Fibroblast of pulmonary artery (primary cell): ENCODE results near the gene TERC.

Source experiments
- DNase-seq: peaks from one replicate; pipeline ENCODE4 v3.0.0-alpha.2; 2010; ENCODE audit warnings: low read depth
- H3K4me3 ChIP-seq: replicated peaks from 2 replicates; pipeline ENCODE4 v1.5.1; 2011; ENCODE audit warnings: low read depth, mild to moderate bottlenecking, control low read depth, low read length, moderate library complexity
- CTCF ChIP-seq: IDR thresholded peaks from 2 replicates; pipeline ENCODE4 v1.5.1; 2011; ENCODE audit warnings: mild to moderate bottlenecking, control low read depth, low read length, inconsistent platforms; ENCODE audit errors: missing control alignments

The TERC gene

GRCh38 chr3:169769287-169770181 is 4.7 kb upstream of the TERC start, which contains the start of gene ACTRT3:
ACTRT3 (minus strand) TSS chr3:169769561; CDS start chr3:169769520, 41 bp downstream.
- H3K4me3 ChIP-seq = peak within 1 kb of the TSS; percentile 76
- TF ChIP-seq CTCF = no peak
- peak; percentile 66 for DNase-seq

- peak overlapping the region; percentile 71 for H3K4me3 ChIP-seq
- TF ChIP-seq CTCF = no peak
- peak; percentile 67 for DNase-seq
Measured at GRCh38 chr3:169764312-169764881, 463 bp downstream of the TERC start.

GRCh38 chr3:169760479-169760878 is 4.4 kb downstream of the TERC start:
- no peak overlapping the region for H3K4me3 ChIP-seq
- DNase-seq = peak; percentile 67
- TF ChIP-seq CTCF = no peak

- DNase-seq = peak; percentile 53
- no peak overlapping the region for H3K4me3 ChIP-seq
- TF ChIP-seq CTCF = no peak
Measured at GRCh38 chr3:169759256-169759655, 5.6 kb downstream of the TERC start.

- H3K4me3 ChIP-seq = no peak overlapping the region
- DNase-seq = no peak
- no peak for TF ChIP-seq CTCF
Measured at GRCh38 chr3:169758359-169758994, 6.4 kb downstream of the TERC start.

- no peak for TF ChIP-seq CTCF
- no peak overlapping the region for H3K4me3 ChIP-seq
Measured at GRCh38 chr3:169755488-169755887, 9.4 kb downstream of the TERC start.

More at GRCh38 chr3:169755488-169755887, 9.4 kb downstream of the TERC start:
- no peak for DNase-seq
